HTERT RPE-1 (cell line): Measurements from ENCODE around the gene NFKBIL1.
"Not testable (repeated sequence)": the region's sequence is repeated elsewhere in the genome, so short reads cannot be mapped to it uniquely, and the experiment has no call there.

Source experiments
- in situ Hi-C: fragments of 300-500 bp; cut with MboI; formaldehyde crosslinking; loops from 4 replicates; pipeline ENCODE4 v1.14.3; 2020; ENCODE audit warnings: low sequenced_read_pairs

The NFKBIL1 gene

DNA sequence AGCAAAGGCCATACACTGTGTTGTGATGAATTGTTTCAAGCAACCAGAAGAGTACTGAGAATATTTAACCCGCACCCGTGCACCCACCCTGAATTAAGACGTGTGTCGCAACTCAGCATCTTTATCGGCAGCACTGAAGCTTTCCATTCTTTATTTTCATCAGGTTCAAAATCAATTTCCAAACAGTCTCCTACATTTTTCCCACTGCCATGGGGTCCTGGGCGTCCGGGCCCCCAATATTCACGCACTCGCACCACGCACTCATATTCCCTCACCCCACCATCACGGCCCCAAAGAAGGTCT lies 33.0 kb downstream of the NFKBIL1 start:
- in situ Hi-C loops = no loop called here

DNA sequence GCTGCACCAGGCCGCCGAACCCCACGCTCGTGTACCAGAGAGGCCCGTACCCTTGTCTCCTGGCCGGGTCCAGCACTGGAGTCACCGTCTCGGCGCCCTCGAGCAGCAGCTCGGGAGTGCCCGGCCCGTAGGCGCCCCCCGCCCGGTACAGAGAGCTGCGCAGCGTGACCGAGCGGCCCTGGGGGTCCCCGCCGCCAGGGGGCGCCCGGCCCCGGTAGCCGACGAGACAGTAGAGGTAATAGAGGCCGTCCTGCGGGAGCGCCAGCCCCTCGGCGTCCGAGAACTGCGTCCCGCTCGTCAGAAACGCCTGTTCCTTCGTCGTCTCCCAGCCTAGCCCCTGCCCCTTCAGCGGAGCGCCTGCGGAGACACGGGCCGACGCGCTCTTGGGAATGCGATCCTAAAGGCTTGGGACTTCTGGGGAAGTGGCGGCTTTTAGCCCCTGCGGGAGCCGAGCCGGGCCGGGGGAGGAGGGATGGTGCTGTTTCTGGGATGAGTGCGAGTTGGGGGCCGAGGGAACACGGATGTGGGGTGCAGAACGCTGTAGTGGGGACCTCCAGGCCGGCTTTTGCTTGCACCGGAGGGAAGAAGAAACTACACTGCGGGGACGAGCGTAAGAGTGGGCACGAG lies 33.5 kb downstream of the NFKBIL1 start:
- in situ Hi-C loops = no loop called here

GRCh38 chr6:31581434-31582229 lies 34.2 kb downstream of the NFKBIL1 start:
- in situ Hi-C loops = no loop called here

- in situ Hi-C loops = no loop called here
Observed at GRCh38 chr6:31582230-31582643, 34.8 kb downstream of the NFKBIL1 start, which contains the start of gene LTB. TSS of gene LTB (minus strand) at chr6:31582424. CDS start at chr6:31582417, 7 bp downstream.

DNA sequence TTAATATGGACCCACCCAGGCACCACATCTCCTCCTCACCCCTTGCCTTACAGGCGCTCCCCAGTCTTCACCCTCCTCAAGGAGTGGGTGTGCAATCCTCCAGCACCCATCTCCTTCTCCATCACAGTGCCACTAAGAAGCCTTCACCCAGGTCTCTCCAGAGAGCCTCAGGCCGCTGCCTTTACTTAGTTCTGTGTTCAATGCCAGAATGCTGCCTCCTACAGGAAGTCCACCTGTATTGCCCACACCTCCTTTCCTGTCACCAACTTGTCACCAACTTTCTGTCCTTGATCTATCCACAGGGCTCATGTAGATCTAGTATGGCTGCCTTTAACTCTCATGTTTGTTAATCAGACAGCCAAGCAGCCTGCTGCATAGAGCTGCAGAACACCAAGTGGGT lies 38.1 kb downstream of the NFKBIL1 start:
- in situ Hi-C loops = no loop called here

DNA sequence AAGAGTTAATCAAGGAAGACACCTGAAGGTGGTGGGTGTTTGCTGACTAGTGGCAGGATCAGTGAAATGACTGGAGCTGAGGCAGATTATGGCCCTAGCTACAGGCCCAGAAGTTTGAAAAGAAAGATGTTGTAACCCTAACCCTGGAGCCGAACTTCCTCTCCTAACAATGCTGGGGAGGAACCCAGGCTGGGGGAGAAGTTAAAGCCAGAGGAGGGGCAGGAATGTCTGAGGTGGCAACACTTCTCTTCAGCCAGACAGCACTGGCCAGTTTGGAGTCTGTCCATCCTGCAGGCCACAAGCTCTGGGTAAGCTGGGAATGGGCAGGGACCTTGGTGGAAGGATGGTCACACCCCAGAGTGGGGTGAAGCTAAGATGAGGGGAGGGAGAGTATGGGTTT lies 38.6 kb downstream of the NFKBIL1 start, which contains the start of gene LST1:
LST1 (plus strand) TSS at position 270 of the 400 bp plus-strand sequence. CDS start 1,023 bp downstream, outside the sequence.
- in situ Hi-C loops = no loop called here

- in situ Hi-C loops = no loop called here
Observed at GRCh38 chr6:31586599-31587281, 39.3 kb downstream of the NFKBIL1 start.

- in situ Hi-C loops = no loop called here
Observed at GRCh38 chr6:31587791-31588777, 40.7 kb downstream of the NFKBIL1 start.

GRCh38 chr6:31588871-31589650 lies 41.7 kb downstream of the NFKBIL1 start:
- in situ Hi-C loops = no loop called here

DNA sequence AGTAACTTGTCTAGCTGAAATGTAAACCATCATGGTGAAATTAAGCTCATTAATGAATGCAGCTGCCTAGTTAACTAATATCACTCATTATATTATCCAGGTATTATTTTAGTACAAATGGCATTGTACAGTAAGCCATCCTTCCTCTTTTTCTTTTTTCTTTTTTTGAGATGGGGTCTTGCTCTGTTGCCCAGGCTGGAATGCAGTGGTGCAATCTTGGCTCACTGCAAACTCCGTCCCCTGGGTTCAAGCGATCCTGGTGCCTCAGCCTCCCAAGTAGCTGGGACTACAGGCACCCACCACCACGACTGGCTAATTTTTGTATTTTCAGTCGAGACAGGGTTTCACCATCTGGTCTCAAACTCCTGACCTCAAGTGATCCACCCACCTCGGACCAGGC lies 43.3 kb downstream of the NFKBIL1 start:
- in situ Hi-C loops = not testable (repeated sequence)

GRCh38 chr6:31592396-31592771 lies 45.0 kb downstream of the NFKBIL1 start:
- in situ Hi-C loops = no loop called here

DNA sequence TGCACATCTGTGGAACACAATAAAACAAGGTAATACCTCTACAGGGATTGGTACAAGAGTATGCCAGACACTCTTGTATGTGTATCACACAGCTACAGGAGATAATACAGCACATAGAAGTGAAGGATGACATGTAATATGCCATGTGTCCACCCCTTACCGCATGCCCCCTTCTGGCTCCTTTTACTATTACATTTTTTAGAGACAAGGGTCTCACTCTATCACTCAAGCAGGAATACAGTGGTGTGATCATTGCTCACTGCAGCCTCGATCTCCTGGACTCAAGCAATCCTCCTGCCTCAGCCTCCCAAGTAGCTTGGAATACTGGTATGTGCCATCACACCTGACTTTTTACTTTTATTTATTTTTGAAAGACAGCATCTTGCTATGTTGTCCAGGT lies 49.6 kb downstream of the NFKBIL1 start:
- in situ Hi-C loops = no loop called here

DNA sequence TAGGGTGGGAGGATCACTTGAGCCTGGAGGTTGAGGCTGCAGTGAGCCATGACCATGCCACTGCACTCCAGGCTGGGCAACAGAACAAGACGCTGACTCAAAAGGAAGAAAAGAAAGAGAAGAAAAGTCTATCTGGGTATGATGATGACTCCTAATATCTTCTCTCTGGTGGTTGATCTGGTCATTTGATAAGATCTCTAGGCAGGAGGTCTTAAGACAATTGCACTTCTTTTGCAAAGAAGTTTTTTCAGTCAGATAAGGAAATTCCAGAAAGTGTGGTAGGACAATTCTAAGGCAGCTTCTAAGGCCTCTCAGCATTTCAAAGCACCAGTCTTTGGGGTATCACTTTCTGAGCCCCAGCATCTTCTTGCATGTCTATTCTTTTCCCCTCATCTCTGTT lies 59.9 kb downstream of the NFKBIL1 start:
- in situ Hi-C loops = no loop called here
